ENCODE measurements around the gene MOGAT2.
"Not testable (repeated sequence)": the region's sequence is repeated elsewhere in the genome, so short reads cannot be mapped to it uniquely, and the experiment has no call there.

MOGAT2 gene

DNA sequence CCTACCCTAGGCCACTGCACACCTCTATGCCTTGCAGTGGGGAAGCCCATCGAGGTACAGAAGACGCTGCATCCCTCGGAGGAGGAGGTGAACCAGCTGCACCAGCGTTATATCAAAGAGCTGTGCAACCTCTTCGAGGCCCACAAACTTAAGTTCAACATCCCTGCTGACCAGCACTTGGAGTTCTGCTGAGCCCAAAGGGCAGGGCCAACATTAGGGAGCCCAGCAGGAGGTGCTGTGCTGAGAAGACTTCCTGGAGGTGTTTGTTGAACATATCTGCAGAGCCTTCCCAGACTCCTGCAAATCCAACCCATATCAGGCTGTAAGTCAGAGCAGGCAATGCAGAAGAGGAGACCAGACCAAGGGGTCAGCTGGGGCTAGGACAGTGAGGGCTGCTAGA, 13.5 kb downstream of the MOGAT2 start:
- no peak for DNase-seq (ENCODE audit: extremely low read depth, low read depth)
- TF ChIP-seq, protein P1, sequence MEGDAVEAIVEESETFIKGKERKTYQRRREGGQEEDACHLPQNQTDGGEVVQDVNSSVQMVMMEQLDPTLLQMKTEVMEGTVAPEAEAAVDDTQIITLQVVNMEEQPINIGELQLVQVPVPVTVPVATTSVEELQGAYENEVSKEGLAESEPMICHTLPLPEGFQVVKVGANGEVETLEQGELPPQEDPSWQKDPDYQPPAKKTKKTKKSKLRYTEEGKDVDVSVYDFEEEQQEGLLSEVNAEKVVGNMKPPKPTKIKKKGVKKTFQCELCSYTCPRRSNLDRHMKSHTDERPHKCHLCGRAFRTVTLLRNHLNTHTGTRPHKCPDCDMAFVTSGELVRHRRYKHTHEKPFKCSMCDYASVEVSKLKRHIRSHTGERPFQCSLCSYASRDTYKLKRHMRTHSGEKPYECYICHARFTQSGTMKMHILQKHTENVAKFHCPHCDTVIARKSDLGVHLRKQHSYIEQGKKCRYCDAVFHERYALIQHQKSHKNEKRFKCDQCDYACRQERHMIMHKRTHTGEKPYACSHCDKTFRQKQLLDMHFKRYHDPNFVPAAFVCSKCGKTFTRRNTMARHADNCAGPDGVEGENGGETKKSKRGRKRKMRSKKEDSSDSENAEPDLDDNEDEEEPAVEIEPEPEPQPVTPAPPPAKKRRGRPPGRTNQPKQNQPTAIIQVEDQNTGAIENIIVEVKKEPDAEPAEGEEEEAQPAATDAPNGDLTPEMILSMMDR (IDR thresholded peaks at IDR 0.05; ENCODE audit: low read depth, low read length), result no peak

DNA sequence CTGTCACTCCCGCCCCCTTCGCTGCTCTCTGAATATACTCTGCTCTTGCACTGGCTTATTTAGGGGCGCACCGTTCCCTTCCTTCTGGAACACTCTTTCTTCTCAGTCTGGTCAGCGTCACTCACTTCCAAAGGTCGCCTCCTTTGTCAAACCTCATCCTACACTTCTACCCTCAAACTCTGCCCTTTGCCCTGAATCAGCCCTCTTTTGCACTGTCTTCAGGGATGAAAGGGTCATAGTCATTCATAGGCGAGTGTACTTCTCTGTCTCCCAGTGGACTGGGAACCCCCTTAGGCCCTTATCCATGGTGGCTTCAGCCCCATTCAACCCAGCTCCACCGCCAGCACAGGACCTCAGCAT, 15.4 kb downstream of the MOGAT2 start:
- TF ChIP-seq, protein P1 (IDR thresholded peaks at IDR 0.05; ENCODE audit: low read depth, low read length), result no peak

DNA sequence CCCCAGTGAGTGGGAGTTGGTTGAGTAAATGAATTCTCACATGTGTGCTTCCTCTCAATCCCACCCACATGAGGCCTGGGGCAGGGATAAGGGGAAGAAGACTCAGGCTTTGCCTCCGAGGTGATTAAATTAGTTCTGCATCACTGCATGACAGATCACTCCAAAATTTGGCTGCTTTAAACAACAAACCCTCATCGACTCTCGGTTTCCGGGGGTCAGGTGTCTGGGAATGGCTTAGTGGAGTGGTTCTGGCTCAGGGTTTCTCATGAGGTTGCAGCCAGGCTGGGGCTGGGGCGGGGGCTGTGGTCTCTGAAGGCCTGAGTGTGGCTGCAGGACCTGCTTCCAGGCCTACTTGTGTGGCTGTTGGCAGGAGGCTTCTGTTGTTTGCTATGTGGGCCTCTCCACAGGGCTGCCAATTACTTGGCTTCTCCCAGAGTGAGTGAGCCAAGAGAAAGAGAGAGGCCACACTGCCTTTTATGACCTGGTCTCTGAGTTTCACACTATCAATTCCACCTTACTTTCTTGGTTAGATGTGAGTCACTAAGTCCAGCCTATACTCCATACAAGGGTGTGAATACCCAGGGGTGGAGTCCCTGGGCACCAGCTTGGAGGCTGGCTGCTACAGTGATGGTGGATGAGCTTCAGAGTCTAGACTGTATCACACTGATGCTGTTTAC, 15.9 kb downstream of the MOGAT2 start:
- TF ChIP-seq, protein P1 (IDR thresholded peaks at IDR 0.05; ENCODE audit: low read depth, low read length), result no peak
- no peak for DNase-seq (ENCODE audit: extremely low read depth, low read depth)

More for the DNA sequence above, 15.4 kb downstream of the MOGAT2 start:
- DNase-seq (ENCODE audit: extremely low read depth, low read depth), result no peak

DNA sequence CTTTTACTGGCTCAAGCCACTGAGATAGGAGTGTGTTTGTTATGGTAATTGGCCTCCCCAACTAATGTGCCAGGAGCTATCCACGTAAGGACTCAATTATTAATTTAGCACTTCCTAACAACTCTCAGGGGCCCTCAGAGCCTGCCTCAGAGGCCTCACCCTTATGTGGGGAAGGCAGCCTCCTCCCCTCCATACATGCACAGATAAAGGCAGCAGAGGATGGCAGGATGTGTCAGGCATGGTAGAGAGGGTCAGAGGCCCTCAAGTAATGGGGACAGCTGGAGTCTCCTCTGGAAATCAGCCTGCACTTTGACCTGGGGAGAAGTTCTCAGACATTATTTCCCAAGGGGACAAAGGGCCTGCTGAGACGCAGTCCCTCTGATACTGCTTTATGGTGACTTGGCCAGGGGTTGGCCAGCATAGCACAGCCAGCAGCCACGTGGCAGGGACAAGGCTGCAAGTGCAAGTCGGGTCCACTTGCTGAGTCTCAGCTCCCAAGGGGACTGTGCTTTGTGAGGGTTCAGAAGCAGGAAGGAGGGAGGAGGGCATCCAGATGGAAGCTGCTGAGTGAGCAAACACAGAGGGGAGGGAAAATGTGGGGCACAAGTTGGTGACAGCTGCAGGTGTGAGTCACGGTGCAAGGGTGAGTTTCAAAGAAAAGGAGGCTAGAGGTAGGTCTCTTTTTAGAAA, 17.0 kb downstream of the MOGAT2 start:
- no peak for DNase-seq (ENCODE audit: extremely low read depth, low read depth)
- TF ChIP-seq, protein P1 (IDR thresholded peaks at IDR 0.05; ENCODE audit: low read depth, low read length), result no peak

DNA sequence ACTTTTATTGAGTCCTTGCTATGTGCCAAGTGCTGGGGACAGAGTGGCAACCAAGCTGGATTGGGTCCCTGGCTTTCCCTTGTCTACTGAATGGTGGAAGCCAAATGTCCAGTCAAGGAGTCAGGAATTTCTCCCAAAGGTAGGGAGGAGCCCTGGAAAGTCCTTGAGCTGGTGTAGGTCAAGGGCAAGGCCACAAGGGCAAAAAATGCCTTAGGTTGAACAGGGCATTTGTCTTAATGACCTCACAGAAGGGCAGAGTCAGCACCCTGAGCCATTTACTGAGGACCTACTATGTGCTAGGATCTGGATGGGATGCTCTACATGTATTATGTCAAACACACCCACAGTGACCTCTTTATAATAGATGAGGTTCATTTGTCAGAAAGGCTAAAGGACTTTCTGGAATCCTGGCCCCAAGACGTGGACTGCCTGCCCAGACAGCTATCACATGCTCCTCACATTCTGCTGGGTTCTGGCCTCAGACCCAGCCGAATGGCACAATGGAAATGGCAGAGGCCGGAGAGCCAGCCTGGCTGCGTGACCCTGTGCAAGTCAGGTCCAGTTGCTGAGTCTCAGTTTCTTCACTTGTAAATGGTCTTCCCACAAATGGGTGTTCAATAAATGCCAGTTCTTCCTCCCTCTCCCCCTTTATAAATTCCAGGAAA, 17.7 kb downstream of the MOGAT2 start:
- TF ChIP-seq, protein P1 (IDR thresholded peaks at IDR 0.05; ENCODE audit: low read depth, low read length), result no peak

DNA sequence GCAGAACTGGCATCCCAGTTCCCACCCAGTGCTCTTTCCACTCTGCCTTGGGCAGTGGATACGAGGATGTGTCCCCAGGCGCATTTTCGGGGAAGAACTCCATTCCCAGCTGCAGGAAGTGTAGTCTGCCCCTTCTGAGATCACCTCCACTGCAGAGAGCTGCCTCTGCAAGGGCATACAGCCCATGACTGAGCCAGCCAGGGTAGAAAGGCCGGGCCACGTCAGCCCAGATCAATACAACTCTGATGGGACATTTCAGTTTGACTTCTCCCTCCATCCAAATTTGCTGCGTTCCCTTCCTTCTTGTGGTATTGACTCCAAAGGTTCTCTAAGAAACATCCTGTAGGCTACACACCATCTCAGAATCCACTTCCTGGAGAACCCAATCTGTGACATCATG, 19.7 kb downstream of the MOGAT2 start:
- DNase-seq (ENCODE audit: extremely low read depth, low read depth), result no peak
- TF ChIP-seq, protein P1 (IDR thresholded peaks at IDR 0.05; ENCODE audit: low read depth, low read length), result no peak

More for the DNA sequence above, 17.7 kb downstream of the MOGAT2 start:
- no peak for DNase-seq (ENCODE audit: extremely low read depth, low read depth)

DNA sequence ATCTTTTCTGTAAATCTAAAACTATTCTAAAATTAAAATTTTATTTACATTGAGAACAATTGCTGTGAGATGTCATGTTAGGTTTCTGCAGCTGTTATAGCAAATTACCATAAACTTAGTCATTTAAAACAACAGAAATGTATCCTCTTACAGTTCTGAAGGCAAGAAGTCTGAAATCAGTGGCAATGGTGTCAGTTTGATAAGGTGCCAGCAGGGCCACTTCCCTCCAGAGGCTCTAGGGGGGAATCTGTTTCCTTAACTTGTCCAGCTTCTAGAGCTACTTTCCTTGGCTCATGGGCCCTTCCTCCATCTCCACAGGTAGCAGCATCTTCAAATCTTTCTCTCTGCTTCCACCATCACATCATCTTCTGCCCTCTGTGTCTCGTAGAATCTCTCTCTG, 23.0 kb downstream of the MOGAT2 start:
- DNase-seq (ENCODE audit: extremely low read depth, low read depth), result no peak
- TF ChIP-seq, protein P1 (IDR thresholded peaks at IDR 0.05; ENCODE audit: low read depth, low read length), result no peak

DNA sequence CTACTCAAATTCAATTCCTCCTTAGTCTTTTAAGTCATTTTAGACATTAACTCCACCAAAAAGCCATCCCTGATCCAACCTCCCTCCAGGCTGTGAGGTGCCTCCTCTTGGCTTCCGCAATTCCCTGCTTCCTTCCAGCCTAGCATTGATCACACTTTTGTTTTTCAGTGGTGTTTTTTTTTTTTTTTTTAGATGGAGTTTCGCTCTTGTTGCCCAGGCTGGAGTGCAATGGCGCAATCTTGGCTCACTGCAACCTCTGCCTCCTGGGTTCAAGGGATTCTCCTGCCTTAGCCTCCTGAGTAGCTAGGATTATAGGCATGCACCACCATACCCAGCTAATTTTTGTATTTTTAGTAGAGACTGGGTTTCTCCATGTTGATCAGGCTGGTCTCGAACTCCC, 25.5 kb downstream of the MOGAT2 start:
- not testable (repeated sequence) for DNase-seq (ENCODE audit: extremely low read depth, low read depth)
